ENCODE measurements around the gene DHRS11.

GRCh38 chr17:36647636-36648035 is 56.0 kb downstream of the DHRS11 start:
- no peak for TF ChIP-seq POLR2A (IDR thresholded peaks at IDR 0.05)
- TF ChIP-seq, protein P1, sequence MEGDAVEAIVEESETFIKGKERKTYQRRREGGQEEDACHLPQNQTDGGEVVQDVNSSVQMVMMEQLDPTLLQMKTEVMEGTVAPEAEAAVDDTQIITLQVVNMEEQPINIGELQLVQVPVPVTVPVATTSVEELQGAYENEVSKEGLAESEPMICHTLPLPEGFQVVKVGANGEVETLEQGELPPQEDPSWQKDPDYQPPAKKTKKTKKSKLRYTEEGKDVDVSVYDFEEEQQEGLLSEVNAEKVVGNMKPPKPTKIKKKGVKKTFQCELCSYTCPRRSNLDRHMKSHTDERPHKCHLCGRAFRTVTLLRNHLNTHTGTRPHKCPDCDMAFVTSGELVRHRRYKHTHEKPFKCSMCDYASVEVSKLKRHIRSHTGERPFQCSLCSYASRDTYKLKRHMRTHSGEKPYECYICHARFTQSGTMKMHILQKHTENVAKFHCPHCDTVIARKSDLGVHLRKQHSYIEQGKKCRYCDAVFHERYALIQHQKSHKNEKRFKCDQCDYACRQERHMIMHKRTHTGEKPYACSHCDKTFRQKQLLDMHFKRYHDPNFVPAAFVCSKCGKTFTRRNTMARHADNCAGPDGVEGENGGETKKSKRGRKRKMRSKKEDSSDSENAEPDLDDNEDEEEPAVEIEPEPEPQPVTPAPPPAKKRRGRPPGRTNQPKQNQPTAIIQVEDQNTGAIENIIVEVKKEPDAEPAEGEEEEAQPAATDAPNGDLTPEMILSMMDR (IDR thresholded peaks at IDR 0.05): no peak
